HepG2 (cell line): ENCODE results near the gene KIF25. TPM values are rescaled to one million over a fixed set of nuclear protein-coding genes. Genes with fewer than 3 reads are reported as not detected.

Experiments used
- ATAC-seq: fragments of 200-7000 bp; cut with Tn5 transposase; 3 replicates; pipeline ENCODE4 v1.9.1; 2020; ENCODE audit warnings: mild to moderate bottlenecking, moderate library complexity
- BruUV-seq: library from RNA; stranded (reverse); fragments of 400-500 nt; replicated peaks from 2 replicates; lab custom pipeline; 2021; lab: Mats Ljungman, UMichigan
- CTCF ChIA-PET: fragments of 300-600 bp; formaldehyde crosslinking; extraction: SDS; loops from one replicate; lab custom pipeline; 2021; ENCODE audit warnings: low total read pairs, inconsistent platforms, low intra/inter-chr PET ratio; lab: Yijun Ruan, JAX
- POLR2A ChIA-PET: fragments of 350-600 bp; sonication (Branson Sonifier 250); formaldehyde crosslinking; loops from one replicate; lab custom pipeline; 2020; ENCODE audit warnings: antibody characterized with exemption, inconsistent platforms; lab: Yijun Ruan, JAX
- DNase-seq: peaks from one replicate; pipeline ENCODE4 v3.0.0-alpha.2; 2015; ENCODE audit warnings: low spot score
- FAIRE-seq: peaks from 3 replicates; lab custom pipeline; 2011; peaks lifted over from hg19 to GRCh38; lab: Jason Lieb, UNC
- H2AFZ ChIP-seq: one replicate; pipeline ENCODE4 v1.6.1; 2011; ENCODE audit warnings: low read length, inconsistent platforms
- H3K27ac ChIP-seq: fragments of 300-600 bp; 3 replicates; pipeline ENCODE4 v1.8.0; 2011; ENCODE audit warnings: mixed run types, mild to moderate bottlenecking, mixed read lengths, low read length, inconsistent platforms; ENCODE audit not compliant: insufficient read depth; ENCODE audit errors: extremely low read length
- H3K27me3 ChIP-seq, 2 experiments: fragments of 200-600 bp in 1 of 2; 2 replicates in 1 of 2; 3 replicates in 1 of 2; pipeline versions ENCODE4 v1.6.0 to v1.8.0; 2011; ENCODE audit warnings: low read length in 2 of 2, mild to moderate bottlenecking in 2 of 2, moderate library complexity in 2 of 2, inconsistent platforms in 1 of 2; ENCODE audit not compliant: insufficient read depth in 2 of 2, control insufficient read depth in 1 of 2
- H3K36me3 ChIP-seq, 2 experiments: fragments of 200-600 bp in 1 of 2; replicated peaks in 1 of 2; 2 replicates in 1 of 2; 3 replicates in 1 of 2; pipeline versions ENCODE4 v1.5.1 to v1.8.0; 2011; ENCODE audit warnings: low read length in 2 of 2, inconsistent platforms in 1 of 2; ENCODE audit not compliant: insufficient read depth in 2 of 2, control insufficient read depth in 1 of 2
- H3K4me1 ChIP-seq: 2 replicates; pipeline ENCODE4 v1.5.1; 2012; ENCODE audit warnings: low read length, inconsistent platforms; ENCODE audit not compliant: insufficient read depth
- H3K4me2 ChIP-seq: 2 replicates; pipeline ENCODE4 v1.6.0; 2011; ENCODE audit warnings: low read depth, low read length, inconsistent platforms
- H3K4me3 ChIP-seq, 3 experiments: fragments of 200-600 bp in 1 of 3; sonication (generic), shearing (Covaris generic) in 1 of 3; replicated peaks in 1 of 3; 2 replicates each; pipeline ENCODE4 v1.5.1; 2011 to 2016; ENCODE audit warnings: low read length in 3 of 3, inconsistent platforms in 2 of 3, low read depth in 2 of 3, mild to moderate bottlenecking in 2 of 3, control low read depth in 1 of 3, mixed read lengths in 1 of 3; ENCODE audit not compliant: insufficient read depth in 1 of 3
- H3K79me2 ChIP-seq: one replicate; pipeline ENCODE4 v1.6.1; 2011; ENCODE audit warnings: low read length, inconsistent platforms; ENCODE audit not compliant: insufficient read depth
- H3K9ac ChIP-seq: 2 replicates; pipeline ENCODE4 v1.6.0; 2011; ENCODE audit warnings: mild to moderate bottlenecking, low read depth, low read length, inconsistent platforms; ENCODE audit not compliant: insufficient read depth
- H3K9me3 ChIP-seq: 2 replicates; pipeline ENCODE4 v1.5.1; 2012; ENCODE audit warnings: mild to moderate bottlenecking, low read length
- H4K20me1 ChIP-seq: 2 replicates; pipeline ENCODE4 v1.6.0; 2011; ENCODE audit warnings: inconsistent platforms, mild to moderate bottlenecking, low read length, moderate library complexity; ENCODE audit not compliant: insufficient read depth
- KDM6A ChIP-seq: IDR thresholded peaks from 2 replicates; pipeline ENCODE4 v1.6.1; 2016; ENCODE audit warnings: low read depth
- KLF13 ChIP-seq: sonication (generic); formaldehyde crosslinking; IDR thresholded peaks from 2 replicates; pipeline ENCODE4 v1.4.0; 2020; ENCODE audit warnings: mild to moderate bottlenecking, missing genetic modification reagents
- PHF5A ChIP-seq: IDR thresholded peaks from one replicate; pipeline ENCODE4 v1.6.1; 2018; ENCODE audit warnings: low read depth, missing genetic modification reagents; ENCODE audit not compliant: unreplicated experiment
- POLR2G ChIP-seq: fragments of 200-400 bp; formaldehyde crosslinking; IDR thresholded peaks from 2 replicates; pipeline ENCODE4 v1.6.1; 2018; ENCODE audit warnings: mild to moderate bottlenecking, low read depth, low read length, moderate library complexity
- TRAFD1 ChIP-seq: sonication (generic); formaldehyde crosslinking; IDR thresholded peaks from 2 replicates; pipeline ENCODE4 v1.5.1; 2020; ENCODE audit warnings: missing genetic modification reagents, mild to moderate bottlenecking, borderline replicate concordance
- ZBTB33 ChIP-seq: sonication (generic); formaldehyde crosslinking; IDR thresholded peaks from 2 replicates; pipeline ENCODE4 v1.4.0; 2020; ENCODE audit warnings: missing genetic modification reagents
- ZNF512B ChIP-seq: sonication (generic); formaldehyde crosslinking; IDR thresholded peaks from 2 replicates; pipeline ENCODE4 v1.5.1; 2020; ENCODE audit warnings: missing genetic modification reagents, mild to moderate bottlenecking, borderline replicate concordance
- ZNF713 ChIP-seq: sonication (generic); formaldehyde crosslinking; IDR thresholded peaks from 2 replicates; pipeline ENCODE4 v1.4.0; 2020; ENCODE audit warnings: mild to moderate bottlenecking, missing genetic modification reagents
- ZNF749 ChIP-seq: sonication (generic); formaldehyde crosslinking; IDR thresholded peaks from 2 replicates; pipeline ENCODE4 v1.8.0; 2022; ENCODE audit warnings: mild to moderate bottlenecking, missing genetic modification reagents, moderate library complexity, borderline replicate concordance
- WGBS: methylation state at CpG from one replicate; pipeline ENCODE4 v1.1.6; 2017; ENCODE audit warnings: low lambda C conversion rate; 5-methylcytosine and 5-hydroxymethylcytosine counted together
- in situ Hi-C: cut with HindIII; loops from 2 replicates; pipeline ENCODE4 v1.10.0; 2017; ENCODE audit warnings: low pct_unique_long_range_greater_than_20kb; ENCODE audit not compliant: extremely low pct_ligation_motif_present
- intact Hi-C: fragments of 100-400 bp; cut with micrococcal nuclease; formaldehyde crosslinking; loops from one replicate; pipeline ENCODE4 v1.10.0; 2022; ENCODE audit not compliant: unreplicated experiment
- polyA plus RNA-seq, 8 experiments: library from polyadenylated mRNA; depleted of rRNA in 3 of 8; stranded (reverse) in 7 of 8; unstranded in 1 of 8; fragments of >200 nt; fragmentation: Illumina TruSeq in 4 of 8; extraction: Trizol in 4 of 8; gene quantifications; 2 replicates each; pipeline versions ENCODE4 v1.2.1 to v1.2.3, GENCODE V29; 2011 to 2016; ENCODE audit warnings: low read depth in 4 of 8, missing spikeins in 1 of 8, mixed read lengths in 1 of 8; ENCODE audit not compliant: insufficient read depth in 1 of 8
- total RNA-seq, 5 experiments: library from RNA; depleted of rRNA; stranded (reverse); fragments of >200 nt; fragmentation: Illumina TruSeq; extraction: Trizol; gene quantifications; 2 replicates each; pipeline ENCODE4 v1.2.3, GENCODE V29; 2016; ENCODE audit warnings: low read depth in 1 of 5

KIF25 gene
- total and polyA plus RNA-seq, 2 of the 13 experiments (the other 11 are each of a cell fraction or from before 2014, with no cell fraction given) = not detected

- no peaks in the 10 kb centered on the region for H3K36me3 ChIP-seq
- no peak for DNase-seq
- TF ChIP-seq ZNF512B (CRISPR knock-in tag) (no peak), KLF13 (CRISPR knock-in tag) (no peak), POLR2G (no peak), PHF5A (no peak)
- TF ChIP-seq, all 625 proteins: peak for 0
- WGBS = 57% methylated on average over 23 of the region's 24 CpGs
- no TSS peak for BruUV-seq
- Histone ChIP-seq H3K27ac (no peak overlapping the region), H4K20me1 (no peaks in the 10 kb centered on the region), H3K79me2 (no peaks in the 10 kb centered on the region), H3K9ac (no peak overlapping the region), H3K4me3 (no peak overlapping the region), H2AFZ (no peak overlapping the region), H3K27me3 (peaks cover 21 to 57% of the 10 kb centered on the region in 2 experiments), H3K4me2 (no peak overlapping the region), H3K9me3 (no peaks in the 10 kb centered on the region), H3K4me1 (peaks cover 5% of the 10 kb centered on the region; the same call in 1 of the 2 replicates)
- POLR2A ChIA-PET = no interaction called here
- no peak for FAIRE-seq
- ATAC-seq = no peak
- CTCF ChIA-PET = no interaction called here
- intact Hi-C loops (no loop called here), in situ Hi-C loops (loop anchor here (10.0 kb wide), 1 partner anchor 78 kb away; no protein-coding TSS in a partner anchor)
Observed at GRCh38 chr6:168056892-168057527, 59.5 kb downstream of the KIF25 start.

- H2AFZ ChIP-seq = no peak overlapping the region
- no peak for DNase-seq
- no peaks in the 10 kb centered on the region for H3K36me3 ChIP-seq
- H3K9ac ChIP-seq = no peak overlapping the region
- in situ Hi-C loops = loop anchor here (10.0 kb wide), 1 partner anchor 77 kb away; no protein-coding TSS in a partner anchor
- BruUV-seq = no TSS peak
- H4K20me1 ChIP-seq = no peaks in the 10 kb centered on the region
- no peak for FAIRE-seq
- intact Hi-C loops = no loop called here
- peaks cover 21 to 52% of the 10 kb centered on the region in 2 experiments for H3K27me3 ChIP-seq
- ChIA-PET CTCF (no interaction called here), POLR2A (no interaction called here)
- ATAC-seq = no peak
- no peaks in the 10 kb centered on the region for H3K9me3 ChIP-seq
- H3K4me2 ChIP-seq = no peak overlapping the region
- H3K4me1 ChIP-seq = peaks cover 5% of the 10 kb centered on the region
- no peak overlapping the region for H3K4me3 ChIP-seq
- WGBS = 70% methylated on average over 14 of the region's 14 CpGs
- H3K79me2 ChIP-seq = no peaks in the 10 kb centered on the region
- no peak overlapping the region for H3K27ac ChIP-seq
- no peak for TF ChIP-seq ZBTB33 (CRISPR knock-in tag)
- TF ChIP-seq ZNF749 (CRISPR knock-in tag) = no peak
- TF ChIP-seq TRAFD1 (CRISPR knock-in tag) = no peak
- TF ChIP-seq ZNF713 (CRISPR knock-in tag) = no peak
- TF ChIP-seq KDM6A (CRISPR knock-in tag) = no peak
Observed at GRCh38 chr6:168057836-168058235, 60.4 kb downstream of the KIF25 start.
